ENCODE results near the gene CCDC88B. TPM values are rescaled to one million over a fixed set of nuclear protein-coding genes. Genes with fewer than 3 reads are reported as not detected.

Gene CCDC88B
- total and polyA plus RNA-seq, 2 of the 8 experiments (the other 6 are each of a cell fraction or from before 2014, with no cell fraction given), result 5.9 to 12.5 TPM

DNA sequence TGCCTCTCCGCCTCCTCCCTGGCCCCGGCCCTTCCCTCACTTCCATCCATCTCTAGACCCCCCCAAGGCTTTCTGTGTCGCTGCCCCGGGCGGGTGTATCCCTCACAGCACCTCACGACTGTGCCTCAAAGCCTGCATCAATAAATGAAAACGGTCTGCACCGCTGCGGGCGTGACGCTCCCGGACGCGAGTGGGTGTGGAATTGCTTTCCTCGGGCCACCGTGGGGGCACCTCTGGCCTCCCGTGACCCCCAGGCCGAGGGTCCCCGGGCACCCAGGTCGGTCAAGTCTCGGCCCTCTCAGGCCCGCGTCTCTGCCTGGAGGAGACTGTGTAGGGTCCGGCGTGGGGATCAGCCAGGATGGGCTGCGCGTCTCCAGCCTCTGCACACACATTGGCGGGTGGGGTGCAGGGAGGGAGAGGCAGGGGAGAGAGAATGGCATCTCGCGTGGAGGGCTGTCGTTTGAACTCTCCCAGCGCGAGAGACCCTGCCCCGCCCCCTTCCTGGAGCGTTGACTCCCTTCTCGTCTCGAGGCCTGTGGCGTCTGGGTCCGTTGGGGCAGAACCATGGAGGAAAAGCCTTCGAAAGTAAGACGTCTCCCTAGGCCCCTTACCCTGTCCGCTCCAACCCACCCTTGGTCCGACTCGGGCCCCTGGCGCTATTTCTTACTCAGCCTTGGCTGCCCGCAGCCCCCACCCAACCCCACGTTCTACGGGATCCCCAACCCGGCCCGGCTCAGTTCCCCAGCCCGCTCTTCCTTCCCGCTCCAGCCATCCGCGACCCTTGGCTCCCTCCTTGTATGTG lies 40.0 kb upstream of the CCDC88B start, which contains the start of gene CATSPERZ:
Gene CATSPERZ, plus strand, starts transcription at position 512 of the 802 bp plus-strand sequence. Its CDS starts 53 bp downstream, at position 565.
- H4K91ac ChIP-seq (replicated peaks; ENCODE audit: insufficient read length, low read length), result peak within 1 kb of the TSS; percentile 94
- FAIRE-seq (no peak), DNase-seq (ENCODE audit: low read depth in 1 of 2, low spot score in 2 of 2) (peak in 1 of 2 experiments; percentile 83)
- H2BK15ac ChIP-seq (ENCODE audit: low read length), result peak within 1 kb of the TSS; percentile 95; the same call in 1 of the 2 replicates
- no peaks in the 10 kb centered on the region; a peak in 1 of 8 replicates for H3K36me3 ChIP-seq (ENCODE audit: control insufficient read depth in 2 of 4, insufficient read depth in 4 of 4, low read length in 3 of 4)
- H3K23ac ChIP-seq (ENCODE audit: insufficient read length), result no peak within 1 kb of the TSS
- H3K56ac ChIP-seq (replicated peaks; ENCODE audit: insufficient read length, low read depth, low read length), result no peak within 1 kb of the TSS
- CTCF ChIA-PET (ENCODE audit: partially characterized antibody), result interaction anchor here (0.5 to 20.8 kb wide), 19 partner anchors 12 to 1965 kb away, joined by 3 to 614 read pairs (median 4); partner anchors contain the start of genes BAD, CCDC88B, FERMT3 and GPR137
- peaks cover 10% of the 10 kb centered on the region; the same call in 1 of the 2 replicates for H3K23me2 ChIP-seq (ENCODE audit: low read depth, low read length)
- peak within 1 kb of the TSS; percentile 28; the same call in 1 of the 2 replicates for H2BK20ac ChIP-seq (ENCODE audit: low read length)
- no peaks in the 10 kb centered on the region for H3K79me2 ChIP-seq (ENCODE audit: control insufficient read depth in 1 of 2, insufficient read depth in 2 of 2, low read length in 2 of 2)
- no peak within 1 kb of the TSS for H3K27ac ChIP-seq (ENCODE audit: low read depth, low read length)
- peaks cover 52 to 74% (median 62%) of the 10 kb centered on the region in 4 experiments for H3K27me3 ChIP-seq (replicated peaks in 1 of 4; ENCODE audit: control insufficient read depth in 3 of 4, extremely low read depth in 1 of 4, insufficient read depth in 3 of 4, low read length in 3 of 4)
- 17% methylated on average over 29 of the region's 54 CpGs; no CpG with 5 or more reads in 1 of the 2 experiments for whole genome bisulfite sequencing, 2 experiments (ENCODE audit: extremely low coverage in 1 of 2, insufficient coverage in 1 of 2, insufficient read length in 1 of 2, insufficient replicate concordance in 2 of 2, low coverage in 1 of 2, low lambda C conversion rate in 2 of 2, missing lambda C conversion rate in 1 of 2)
- peak within 1 kb of the TSS; percentile 64; the same call in 1 of the 2 replicates for H3K18ac ChIP-seq (ENCODE audit: extremely low read depth, low read length)
- no peak within 1 kb of the TSS for H4K5ac ChIP-seq (ENCODE audit: insufficient read length, low read depth, low read length)
- H4K20me1 ChIP-seq (replicated peaks in 1 of 2; ENCODE audit: control insufficient read depth in 1 of 2, insufficient read depth in 2 of 2, low read length in 2 of 2), result peaks cover 0 to 13% of the 10 kb centered on the region in 2 experiments
- no peak within 1 kb of the TSS for H2AK5ac ChIP-seq (ENCODE audit: low read depth, low read length)
- H2BK5ac ChIP-seq (ENCODE audit: low read depth, low read length), result no peak within 1 kb of the TSS
- no peak within 1 kb of the TSS for H3K4ac ChIP-seq (replicated peaks; ENCODE audit: insufficient read length, low read depth, low read length)
- no peaks in the 10 kb centered on the region; a peak in 1 of 4 replicates for H3K9me3 ChIP-seq (ENCODE audit: insufficient read depth in 2 of 2, low read depth in 1 of 2, low read length in 1 of 2)
- H3K14ac ChIP-seq (ENCODE audit: insufficient read length), result no peak within 1 kb of the TSS
- peak within 1 kb of the TSS; percentile 59 for H2BK120ac ChIP-seq (replicated peaks; ENCODE audit: low read depth, low read length)
- TF ChIP-seq EZH2 (IDR thresholded peaks at IDR 0.05; ENCODE audit: low read depth, low read length, severe bottlenecking) (peak; percentile 91), SUZ12 (IDR thresholded peaks at IDR 0.05; ENCODE audit: low read length) (peak; percentile 81; the same call in 1 of the 2 replicates), SIN3A (conservative IDR thresholded peaks at IDR 0.05 in 1 of 2, IDR thresholded peaks at IDR 0.05 in 1 of 2; ENCODE audit: low read depth in 1 of 2, low read length in 2 of 2) (0 out of 4 replicates have a peak, but pooled peaks of 1 of the 2 experiments have one; percentile 11), BACH1 (IDR thresholded peaks at IDR 0.05; ENCODE audit: low read length) (no peak)
- H2AFZ ChIP-seq (ENCODE audit: low read length), result no peak within 1 kb of the TSS
- peak within 1 kb of the TSS; percentile 86 for H4K8ac ChIP-seq (ENCODE audit: extremely low read depth, insufficient read depth, low read length)
- POLR2A ChIA-PET (ENCODE audit: partially characterized antibody), result interaction anchor here (0.7 to 5.6 kb wide), 8 partner anchors 12 to 89 kb away, joined by 3 to 57 read pairs (median 4); partner anchors contain the start of genes GPR137, NUDT22 and TRPT1
- H3K9ac ChIP-seq (replicated peaks in 1 of 4; ENCODE audit: extremely low read depth in 1 of 4, low read depth in 3 of 4, low read length in 3 of 4), result no peak within 1 kb of the TSS
- H3K4me2 ChIP-seq (ENCODE audit: insufficient read depth in 1 of 2, low read depth in 2 of 2, low read length in 2 of 2), result peak within 1 kb of the TSS; percentile 59 to 66
- H3K4me1 ChIP-seq (replicated peaks in 1 of 4; ENCODE audit: control insufficient read depth in 3 of 4, insufficient read depth in 4 of 4, low read length in 3 of 4), result peaks cover 3 to 27% (median 18%) of the 10 kb centered on the region in 4 experiments; a peak in 6 of 7 replicates
- peak within 1 kb of the TSS; percentile 7 to 49 (median 16); a peak in 7 of 8 replicates for H3K4me3 ChIP-seq (ENCODE audit: extremely low read depth in 1 of 4, insufficient read depth in 2 of 4, low read depth in 3 of 4, low read length in 4 of 4)
- no peaks in the 10 kb centered on the region for H3K79me1 ChIP-seq (ENCODE audit: low read depth, low read length)
- H2BK12ac ChIP-seq (ENCODE audit: low read depth, low read length), result peak within 1 kb of the TSS; percentile 20; the same call in 1 of the 2 replicates

Measured in H1 (cell line).